Activated T-cell treated with anti-CD3 and anti-CD28 coated beads for 1 hour (primary cell): ENCODE data around the gene EVA1A.
"Not testable (repeated sequence)": the region's sequence is repeated elsewhere in the genome, so short reads cannot be mapped to it uniquely, and the experiment has no call there.

Source experiments
- DNase-seq: peaks from one replicate; pipeline ENCODE4 v3.0.0-alpha.2; 2020; ENCODE audit warnings: low read depth

EVA1A gene

GRCh38 chr2:75516378-75517360 lies 44.1 kb downstream of the EVA1A start:
- no peak for DNase-seq

- DNase-seq: no peak
Observed at GRCh38 chr2:75515584-75516368, 45.0 kb downstream of the EVA1A start.

- DNase-seq: no peak
Observed at GRCh38 chr2:75513616-75514170, 47.0 kb downstream of the EVA1A start.

GRCh38 chr2:75512455-75513212 lies 48.1 kb downstream of the EVA1A start:
- no peak for DNase-seq

GRCh38 chr2:75506101-75506697 lies 54.5 kb downstream of the EVA1A start:
- DNase-seq: no peak

- no peak for DNase-seq
Observed at GRCh38 chr2:75505012-75505411, 55.7 kb downstream of the EVA1A start.

GRCh38 chr2:75503048-75503607 lies 57.6 kb downstream of the EVA1A start:
- DNase-seq: no peak

GRCh38 chr2:75500633-75501032 lies 60.1 kb downstream of the EVA1A start:
- no peak for DNase-seq

- no peak for DNase-seq
Observed at GRCh38 chr2:75499534-75499933, 61.2 kb downstream of the EVA1A start.

GRCh38 chr2:75498907-75499306 lies 61.8 kb downstream of the EVA1A start:
- no peak for DNase-seq

- DNase-seq: no peak
Observed at GRCh38 chr2:75497256-75497655, 63.5 kb downstream of the EVA1A start.

- DNase-seq: no peak
Observed at GRCh38 chr2:75495862-75496261, 64.9 kb downstream of the EVA1A start.

GRCh38 chr2:75494137-75494769 lies 66.5 kb downstream of the EVA1A start:
- DNase-seq: no peak

GRCh38 chr2:75493230-75493629 lies 67.5 kb downstream of the EVA1A start:
- no peak for DNase-seq

GRCh38 chr2:75491129-75491753 lies 69.5 kb downstream of the EVA1A start:
- DNase-seq: no peak

- no peak for DNase-seq
Observed at GRCh38 chr2:75489721-75490120, 71.0 kb downstream of the EVA1A start.

GRCh38 chr2:75488157-75488556 lies 72.6 kb downstream of the EVA1A start:
- no peak for DNase-seq

GRCh38 chr2:75486735-75487134 lies 74.0 kb downstream of the EVA1A start:
- not testable (repeated sequence) for DNase-seq

GRCh38 chr2:75484840-75485239 lies 75.9 kb downstream of the EVA1A start:
- DNase-seq: no peak

- no peak for DNase-seq
Observed at GRCh38 chr2:75483878-75484277, 76.9 kb downstream of the EVA1A start.
